ENCODE data around the gene TXNRD1. TPM values are rescaled to one million over a fixed set of nuclear protein-coding genes. Genes with fewer than 3 reads are reported as not detected.

The TXNRD1 gene
- total RNA-seq, 6 experiments from 2014 or later: 40.3 to 153 (median 74.5) TPM

DNA sequence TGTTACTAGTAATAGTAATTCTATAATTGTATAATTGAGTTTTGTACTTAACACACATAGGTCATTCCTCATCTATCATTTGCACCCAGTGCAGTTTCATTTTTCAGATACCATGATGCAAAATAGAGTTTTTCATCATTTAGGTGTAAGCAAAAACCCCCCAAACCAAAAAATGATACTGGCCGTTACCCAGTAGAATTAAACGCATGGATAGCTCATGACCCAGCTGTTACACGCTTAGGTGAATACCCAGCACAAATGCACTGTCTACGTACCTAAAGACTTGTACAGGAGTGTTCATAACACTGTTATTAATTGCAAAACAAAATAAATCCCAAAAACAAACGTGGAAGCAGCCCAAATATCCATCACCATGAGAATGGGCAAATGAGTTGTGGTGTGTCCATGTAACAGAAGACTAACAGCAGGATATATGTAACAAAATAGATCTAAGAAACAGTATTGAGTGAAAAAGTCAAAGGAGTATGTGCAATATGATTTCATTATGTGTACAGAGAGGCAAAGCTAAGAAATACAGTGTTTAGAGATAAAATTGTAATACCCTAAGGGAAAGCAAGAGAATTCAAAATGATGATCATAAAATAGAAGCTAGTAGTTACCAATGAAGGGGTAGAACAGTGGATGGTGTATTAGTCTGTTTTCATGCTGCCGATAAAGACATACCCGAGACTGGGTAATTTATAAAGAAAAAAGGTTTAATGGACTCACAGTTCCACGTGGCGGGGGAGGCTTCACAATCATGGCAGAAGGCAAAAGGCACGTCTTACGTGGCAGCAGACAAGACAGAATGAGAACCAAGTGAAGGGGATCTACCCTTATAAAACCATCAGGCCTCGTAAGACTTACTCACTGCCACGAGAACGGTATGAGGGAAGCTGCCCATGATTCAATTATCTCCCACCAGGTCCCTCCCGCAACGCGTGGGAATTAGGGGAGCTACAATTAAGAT, 137.7 kb downstream of the TXNRD1 start:
- Histone ChIP-seq H3K4me3 (no peak overlapping the region), H3K27ac (no peak overlapping the region), H3K4me1 (no peaks in the 10 kb centered on the region), H3K27me3 (no peaks in the 10 kb centered on the region), H3K9me3 (no peaks in the 10 kb centered on the region), H3K36me3 (peaks cover 0 to 40% (median 13%) of the 10 kb centered on the region in 4 donors)
- no peak for DNase-seq
- intact Hi-C loops (cut with DNase I): loop anchor here in 1 of 2 donors (5.0 kb wide), 1 partner anchor 146 kb away; no protein-coding TSS in a partner anchor
- WGBS (ENCODE audit: insufficient coverage, low coverage, low lambda C conversion rate, missing lambda C conversion rate): 88% methylated on average over 17 of the region's 17 CpGs
- no peak for ATAC-seq
- no peak for TF ChIP-seq POLR2A (IDR thresholded peaks at IDR 0.05)
- TF ChIP-seq, protein P1, sequence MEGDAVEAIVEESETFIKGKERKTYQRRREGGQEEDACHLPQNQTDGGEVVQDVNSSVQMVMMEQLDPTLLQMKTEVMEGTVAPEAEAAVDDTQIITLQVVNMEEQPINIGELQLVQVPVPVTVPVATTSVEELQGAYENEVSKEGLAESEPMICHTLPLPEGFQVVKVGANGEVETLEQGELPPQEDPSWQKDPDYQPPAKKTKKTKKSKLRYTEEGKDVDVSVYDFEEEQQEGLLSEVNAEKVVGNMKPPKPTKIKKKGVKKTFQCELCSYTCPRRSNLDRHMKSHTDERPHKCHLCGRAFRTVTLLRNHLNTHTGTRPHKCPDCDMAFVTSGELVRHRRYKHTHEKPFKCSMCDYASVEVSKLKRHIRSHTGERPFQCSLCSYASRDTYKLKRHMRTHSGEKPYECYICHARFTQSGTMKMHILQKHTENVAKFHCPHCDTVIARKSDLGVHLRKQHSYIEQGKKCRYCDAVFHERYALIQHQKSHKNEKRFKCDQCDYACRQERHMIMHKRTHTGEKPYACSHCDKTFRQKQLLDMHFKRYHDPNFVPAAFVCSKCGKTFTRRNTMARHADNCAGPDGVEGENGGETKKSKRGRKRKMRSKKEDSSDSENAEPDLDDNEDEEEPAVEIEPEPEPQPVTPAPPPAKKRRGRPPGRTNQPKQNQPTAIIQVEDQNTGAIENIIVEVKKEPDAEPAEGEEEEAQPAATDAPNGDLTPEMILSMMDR (IDR thresholded peaks at IDR 0.05): no peak

DNA sequence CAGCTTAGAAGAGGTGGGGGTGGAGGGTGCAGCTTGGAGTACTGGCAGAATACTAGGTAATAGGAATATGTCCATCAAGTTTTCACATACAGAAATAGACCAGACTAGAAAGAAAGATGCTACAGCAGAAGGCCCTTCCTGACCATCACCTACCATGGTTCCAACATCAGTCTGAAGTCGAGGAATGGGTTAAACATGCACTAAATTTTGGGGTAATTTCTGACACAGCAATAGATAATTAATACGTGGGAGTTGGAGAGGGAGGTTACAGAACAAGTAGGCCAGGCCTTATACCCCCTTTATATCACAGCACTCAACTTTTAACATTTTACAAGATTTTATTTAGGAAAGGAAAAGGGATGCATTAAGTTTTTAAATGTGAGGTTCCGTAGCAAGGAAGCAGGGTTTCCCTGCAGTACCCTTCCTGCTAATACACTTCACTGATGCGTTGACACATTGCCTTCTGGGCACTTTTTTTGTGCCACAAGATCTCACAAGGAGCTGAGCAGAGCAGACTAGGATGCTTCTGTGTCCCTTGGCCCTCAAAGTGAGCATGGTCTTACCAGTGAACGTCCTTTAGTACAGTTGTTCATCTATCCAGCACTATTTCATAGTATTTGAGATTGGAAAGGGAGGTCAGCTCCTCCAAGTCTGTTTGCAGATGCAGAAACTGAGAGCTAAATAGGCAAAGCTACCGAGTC, 138.7 kb downstream of the TXNRD1 start:
- Histone ChIP-seq H3K27ac (no peak overlapping the region), H3K9me3 (no peaks in the 10 kb centered on the region), H3K36me3 (peaks cover 0 to 30% (median 8%) of the 10 kb centered on the region in 4 donors), H3K4me3 (no peak overlapping the region), H3K4me1 (no peaks in the 10 kb centered on the region), H3K27me3 (no peaks in the 10 kb centered on the region)
- TF ChIP-seq, protein P1 (IDR thresholded peaks at IDR 0.05): no peak
- TF ChIP-seq POLR2A (IDR thresholded peaks at IDR 0.05): no peak
- ATAC-seq (no peak), DNase-seq (no peak)
- WGBS (ENCODE audit: insufficient coverage, low coverage, low lambda C conversion rate, missing lambda C conversion rate): 66% methylated on average over 6 of the region's 6 CpGs
- intact Hi-C loops (cut with DNase I): loop anchor here in 1 of 2 donors (5.0 kb wide), 1 partner anchor 147 kb away; no protein-coding TSS in a partner anchor

DNA sequence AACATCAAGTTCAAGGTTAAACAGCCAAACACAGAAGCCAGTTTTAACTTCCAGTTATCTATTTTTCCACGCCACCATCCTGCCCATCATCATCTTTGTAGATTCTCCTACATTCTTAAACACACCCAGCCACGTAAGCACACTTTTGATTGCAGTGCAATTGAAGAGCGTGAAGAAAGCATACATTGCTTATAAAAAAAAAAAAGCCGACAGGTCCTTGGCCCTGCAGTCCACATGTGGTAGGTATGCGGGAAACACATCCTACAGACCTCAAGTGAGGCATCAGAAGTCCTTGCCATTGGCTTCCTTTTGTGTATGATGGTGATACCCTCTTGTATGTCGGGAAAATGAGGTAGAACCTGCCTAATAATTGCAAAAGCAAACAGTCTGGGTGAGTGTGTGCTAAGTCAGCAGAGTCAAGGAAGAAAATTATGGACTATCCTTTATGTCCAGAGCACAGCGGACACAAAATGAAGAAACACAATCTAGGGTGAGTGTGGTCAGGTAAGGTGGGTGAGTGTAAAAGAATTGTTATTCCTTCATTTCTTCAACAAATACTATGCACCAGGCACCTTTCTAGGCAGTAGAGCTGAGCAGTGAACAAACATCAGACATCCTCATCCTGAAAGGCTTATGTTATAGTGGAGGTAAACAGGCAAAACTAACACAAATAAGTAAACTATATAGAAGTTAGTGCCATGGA, 139.4 kb downstream of the TXNRD1 start:
- peaks cover 0 to 23% (median 6%) of the 10 kb centered on the region in 4 donors for H3K36me3 ChIP-seq
- TF ChIP-seq POLR2A (IDR thresholded peaks at IDR 0.05): no peak
- TF ChIP-seq, protein P1 (IDR thresholded peaks at IDR 0.05): no peak
- H3K27ac ChIP-seq: no peak overlapping the region
- intact Hi-C loops (cut with DNase I): loop anchor here (5.0 kb wide), 2 partner anchors 148 to 153 kb away; no protein-coding TSS in a partner anchor
- no peaks in the 10 kb centered on the region for H3K27me3 ChIP-seq
- DNase-seq: no peak
- no peak for ATAC-seq
- no peaks in the 10 kb centered on the region for H3K4me1 ChIP-seq
- H3K9me3 ChIP-seq: no peaks in the 10 kb centered on the region
- WGBS (ENCODE audit: insufficient coverage, low coverage, low lambda C conversion rate, missing lambda C conversion rate): 77% methylated on average over 7 of the region's 7 CpGs
- no peak overlapping the region for H3K4me3 ChIP-seq

DNA sequence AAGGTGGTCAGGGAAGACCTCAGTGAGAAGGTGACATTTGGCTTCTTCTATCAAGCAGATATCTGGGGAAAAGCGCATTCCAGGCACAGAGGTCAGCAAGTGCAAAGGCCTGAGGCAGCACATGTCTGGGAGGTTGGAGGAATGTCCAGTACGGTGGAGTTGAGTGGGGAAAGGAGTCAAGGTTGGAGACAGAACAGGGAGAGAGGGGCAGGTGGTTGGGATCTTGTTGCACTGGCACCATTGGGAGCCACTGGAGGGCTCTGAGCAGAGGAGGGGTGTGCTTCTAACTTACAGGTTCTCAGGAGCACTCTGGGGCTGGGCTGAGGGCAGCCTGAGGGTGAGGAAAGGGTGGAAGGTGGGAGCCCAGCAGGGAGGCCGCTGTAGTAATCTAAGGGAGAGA, 140.1 kb downstream of the TXNRD1 start:
- 73% methylated on average over 3 of the region's 3 CpGs for WGBS (ENCODE audit: insufficient coverage, low coverage, low lambda C conversion rate, missing lambda C conversion rate)
- no peak for DNase-seq
- H3K36me3 ChIP-seq: peaks cover 0 to 17% (median 5%) of the 10 kb centered on the region in 4 donors
- TF ChIP-seq POLR2A (IDR thresholded peaks at IDR 0.05): no peak
- TF ChIP-seq, protein P1 (IDR thresholded peaks at IDR 0.05): no peak
- intact Hi-C loops (cut with DNase I): loop anchor here in 1 of 2 donors (5.0 kb wide), 1 partner anchor 153 kb away; no protein-coding TSS in a partner anchor
- ATAC-seq: peak in 1 of 4 donors; percentile 12
- no peaks in the 10 kb centered on the region for H3K9me3 ChIP-seq
- no peaks in the 10 kb centered on the region for H3K4me1 ChIP-seq
- no peak overlapping the region for H3K4me3 ChIP-seq
- no peak overlapping the region for H3K27ac ChIP-seq
- no peaks in the 10 kb centered on the region for H3K27me3 ChIP-seq

All from right lobe of liver (tissue), 6 donors.